Testis (tissue), 3 donors: ENCODE data around the gene TRIP6. TPM values are rescaled to one million over a fixed set of nuclear protein-coding genes. Genes with fewer than 3 reads are reported as not detected.

ENCODE experiments used
- DNase-seq: peaks from one replicate; pipeline ENCODE4 v3.0.0-alpha.2; 2019
- H3K27ac ChIP-seq, 2 donors: fragments of 200-600 bp; sonication (generic); one replicate each; pipeline ENCODE4 v1.5.1; 2019
- H3K27me3 ChIP-seq: fragments of 200-600 bp; sonication (generic); one replicate; pipeline ENCODE4 v1.5.1; 2019
- H3K36me3 ChIP-seq: fragments of 200-600 bp; sonication (generic); one replicate; pipeline ENCODE4 v1.5.1; 2017; ENCODE audit warnings: low read depth; ENCODE audit errors: missing control alignments
- H3K4me1 ChIP-seq: fragments of 200-600 bp; sonication (generic); one replicate; pipeline ENCODE4 v1.5.1; 2019
- H3K4me3 ChIP-seq, 2 donors: fragments of 200-600 bp; sonication (generic); one replicate each; pipeline ENCODE4 v1.5.1; 2017 to 2019
- H3K9me3 ChIP-seq: fragments of 200-600 bp; sonication (generic); one replicate; pipeline ENCODE4 v1.5.1; 2017
- POLR2A ChIP-seq: fragments of 450-650 bp; IDR thresholded peaks from one replicate; pipeline ENCODE4 v1.6.1; 2017; ENCODE audit warnings: antibody characterized with exemption, mild to moderate bottlenecking, moderate library complexity
- WGBS, 2 donors: methylation state at CpG; one replicate each; pipeline ENCODE4 v1.1.5; 2018; 5-methylcytosine and 5-hydroxymethylcytosine counted together
- intact Hi-C: fragments of 100-400 bp; cut with DNase I; formaldehyde crosslinking; loops from one replicate; pipeline ENCODE4 v1.15.1; 2023; ENCODE audit warnings: low total_unique reads
- polyA plus RNA-seq: library from polyadenylated mRNA; stranded (reverse); fragments of 350-450 nt; fragmentation: Illumina TruSeq; extraction: RNeasy Lipid Tissue Mini Kit (QIAGEN cat#74804); gene quantifications from one replicate; pipeline ENCODE4 v1.2.3, GENCODE V29; 2014; ENCODE audit warnings: low read depth, low replicate concordance; ENCODE audit not compliant: insufficient read depth
- total RNA-seq, 2 donors: library from RNA; depleted of rRNA; stranded (reverse); fragments of >200 nt; gene quantifications; one replicate each; pipeline ENCODE4 v1.2.3, GENCODE V29; 2016
- TF ChIP-seq, protein P1 (sequence below), 3 experiments: fragments of 450-650 bp in 2 of 3; fragments of 200-600 bp in 1 of 3; sonication (generic) in 1 of 3; IDR thresholded peaks; one replicate each; pipeline ENCODE4 v1.5.1; 2016 to 2019; ENCODE audit warnings: antibody characterized with exemption in 3 of 3, mild to moderate bottlenecking in 2 of 3, moderate library complexity in 1 of 3

Gene TRIP6
- total and polyA plus RNA-seq, 3 donors from 2014 or later = 46.8 to 99.6 (median 49.8) TPM

DNA sequence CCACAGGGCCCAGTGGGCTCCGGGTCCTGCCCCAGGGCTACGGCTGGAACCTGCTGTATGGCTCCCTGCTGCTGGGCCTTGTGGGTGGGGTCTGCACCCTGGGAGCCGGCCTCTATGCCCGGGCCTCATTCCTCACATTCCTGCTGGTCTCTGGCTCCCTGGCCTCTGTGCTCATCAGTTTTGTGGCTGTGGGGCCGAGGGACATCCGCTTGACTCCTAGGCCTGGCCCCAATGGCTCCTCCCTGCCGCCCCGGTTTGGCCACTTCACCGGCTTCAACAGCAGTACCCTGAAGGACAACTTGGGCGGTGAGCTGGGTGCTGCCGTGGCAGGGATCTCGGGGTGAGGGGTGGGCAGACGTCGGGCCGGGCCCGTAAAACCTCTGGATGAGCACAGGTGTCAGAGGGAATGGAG is 10.3 kb upstream of the TRIP6 start:
- intact Hi-C loops = no loop called here
- WGBS, 2 donors = 90 to 97% methylated on average over 11 to 16 of the region's 16 CpGs
- Histone ChIP-seq H3K4me1 (peaks cover 6% of the 10 kb centered on the region), H3K9me3 (no peaks in the 10 kb centered on the region), H3K36me3 (no peaks in the 10 kb centered on the region), H3K27me3 (no peaks in the 10 kb centered on the region), H3K4me3 (no peak overlapping the region), H3K27ac (no peak overlapping the region)
- TF ChIP-seq, protein P1, sequence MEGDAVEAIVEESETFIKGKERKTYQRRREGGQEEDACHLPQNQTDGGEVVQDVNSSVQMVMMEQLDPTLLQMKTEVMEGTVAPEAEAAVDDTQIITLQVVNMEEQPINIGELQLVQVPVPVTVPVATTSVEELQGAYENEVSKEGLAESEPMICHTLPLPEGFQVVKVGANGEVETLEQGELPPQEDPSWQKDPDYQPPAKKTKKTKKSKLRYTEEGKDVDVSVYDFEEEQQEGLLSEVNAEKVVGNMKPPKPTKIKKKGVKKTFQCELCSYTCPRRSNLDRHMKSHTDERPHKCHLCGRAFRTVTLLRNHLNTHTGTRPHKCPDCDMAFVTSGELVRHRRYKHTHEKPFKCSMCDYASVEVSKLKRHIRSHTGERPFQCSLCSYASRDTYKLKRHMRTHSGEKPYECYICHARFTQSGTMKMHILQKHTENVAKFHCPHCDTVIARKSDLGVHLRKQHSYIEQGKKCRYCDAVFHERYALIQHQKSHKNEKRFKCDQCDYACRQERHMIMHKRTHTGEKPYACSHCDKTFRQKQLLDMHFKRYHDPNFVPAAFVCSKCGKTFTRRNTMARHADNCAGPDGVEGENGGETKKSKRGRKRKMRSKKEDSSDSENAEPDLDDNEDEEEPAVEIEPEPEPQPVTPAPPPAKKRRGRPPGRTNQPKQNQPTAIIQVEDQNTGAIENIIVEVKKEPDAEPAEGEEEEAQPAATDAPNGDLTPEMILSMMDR (IDR thresholded peaks at IDR 0.05) = no peak
- no peak for TF ChIP-seq POLR2A
- no peak for DNase-seq

DNA sequence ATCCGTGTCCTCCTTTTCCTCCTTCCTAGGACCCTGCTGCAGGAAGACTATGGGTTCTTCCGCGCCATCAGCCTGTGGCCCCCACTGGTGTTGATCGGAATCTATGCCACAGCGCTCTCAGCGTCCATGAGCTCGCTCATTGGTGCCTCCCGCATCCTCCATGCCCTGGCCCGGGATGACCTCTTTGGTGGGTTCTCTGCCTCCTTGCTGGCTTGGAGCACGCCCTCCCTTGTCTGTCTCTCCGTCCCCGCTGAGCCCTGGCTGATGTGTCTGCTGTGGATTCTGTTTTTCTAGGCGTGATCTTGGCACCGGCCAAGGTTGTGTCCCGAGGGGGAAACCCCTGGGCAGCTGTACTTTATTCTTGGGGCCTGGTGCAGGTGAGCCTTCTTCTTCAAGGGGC is 7.3 kb upstream of the TRIP6 start:
- no peaks in the 10 kb centered on the region for H3K36me3 ChIP-seq
- intact Hi-C loops = no loop called here
- 82 to 85% methylated on average over 15 of the region's 15 CpGs for WGBS, 2 donors

DNA sequence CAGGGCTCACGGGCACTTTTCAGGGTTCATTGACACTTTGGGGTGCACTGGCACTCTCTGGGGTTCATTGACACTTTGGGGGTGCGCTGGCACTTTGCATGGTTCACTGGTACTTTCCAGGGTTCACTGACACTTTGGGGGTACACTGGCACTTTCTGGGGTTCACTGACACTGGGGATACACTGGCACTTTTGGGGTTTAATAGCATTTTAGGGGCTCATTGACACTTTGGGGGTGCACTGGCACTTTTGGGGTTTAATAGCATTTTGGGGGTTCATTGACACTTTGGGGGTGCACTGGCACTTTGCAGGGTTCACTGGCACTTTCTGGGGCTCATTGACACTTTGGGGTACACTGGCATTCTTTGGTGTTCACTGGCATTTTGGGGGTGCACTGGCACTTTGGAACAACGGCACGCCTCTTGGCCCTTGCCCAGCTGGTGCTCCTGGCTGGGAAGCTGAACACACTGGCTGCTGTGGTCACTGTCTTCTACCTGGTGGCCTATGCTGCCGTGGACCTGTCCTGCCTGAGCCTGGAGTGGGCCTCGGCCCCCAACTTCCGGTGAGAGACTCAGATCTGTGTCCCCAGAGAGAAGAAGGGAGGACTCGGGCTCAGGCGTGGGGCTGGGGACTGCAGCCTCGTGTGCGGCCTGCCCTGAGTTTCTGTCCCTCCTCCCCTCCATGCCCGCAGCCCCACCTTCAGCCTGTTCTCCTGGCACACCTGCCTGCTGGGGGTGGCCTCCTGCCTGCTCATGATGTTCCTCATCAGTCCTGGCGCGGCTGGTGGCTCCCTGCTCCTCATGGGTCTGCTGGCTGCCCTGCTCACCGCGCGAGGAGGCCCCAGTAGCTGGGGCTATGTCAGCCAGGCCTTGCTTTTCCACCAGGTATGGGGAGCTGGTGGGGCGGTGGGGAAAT is 6.2 kb upstream of the TRIP6 start:
- Histone ChIP-seq H3K27ac (no peak overlapping the region), H3K27me3 (no peaks in the 10 kb centered on the region), H3K9me3 (no peaks in the 10 kb centered on the region), H3K4me3 (no peak overlapping the region), H3K36me3 (no peaks in the 10 kb centered on the region), H3K4me1 (peaks cover 8% of the 10 kb centered on the region)
- intact Hi-C loops = no loop called here
- WGBS, 2 donors = 90 to 94% methylated on average over 9 to 18 of the region's 18 CpGs
- no peak for TF ChIP-seq POLR2A
- TF ChIP-seq, protein P1 (IDR thresholded peaks at IDR 0.05) = no peak
- no peak for DNase-seq

More for the DNA sequence above, 7.3 kb upstream of the TRIP6 start:
- H3K4me3 ChIP-seq = no peak overlapping the region
- H3K9me3 ChIP-seq = no peaks in the 10 kb centered on the region
- DNase-seq = no peak
- H3K27ac ChIP-seq = no peak overlapping the region
- H3K27me3 ChIP-seq = no peaks in the 10 kb centered on the region
- peaks cover 3% of the 10 kb centered on the region for H3K4me1 ChIP-seq
- TF ChIP-seq POLR2A = no peak
- TF ChIP-seq, protein P1 (IDR thresholded peaks at IDR 0.05) = no peak

DNA sequence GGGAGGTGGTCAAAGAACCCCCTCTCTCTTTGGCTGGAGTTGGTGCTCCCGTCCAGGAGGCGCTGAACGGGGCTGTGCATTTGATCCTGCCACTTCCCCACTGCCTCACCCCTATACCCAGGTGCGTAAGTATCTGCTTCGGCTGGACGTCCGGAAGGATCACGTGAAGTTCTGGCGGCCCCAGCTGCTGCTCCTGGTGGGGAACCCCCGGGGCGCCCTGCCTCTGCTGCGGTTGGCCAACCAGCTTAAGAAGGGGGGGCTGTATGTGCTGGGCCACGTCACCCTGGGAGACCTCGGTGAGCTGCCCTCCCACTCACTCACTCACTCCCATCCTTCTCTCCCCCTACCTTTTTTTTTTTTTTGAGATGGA is 5.6 kb upstream of the TRIP6 start:
- intact Hi-C loops = no loop called here
- Histone ChIP-seq H3K4me3 (no peak overlapping the region), H3K4me1 (peaks cover 15% of the 10 kb centered on the region), H3K36me3 (no peaks in the 10 kb centered on the region), H3K9me3 (no peaks in the 10 kb centered on the region), H3K27me3 (no peaks in the 10 kb centered on the region), H3K27ac (no peak overlapping the region)
- DNase-seq = no peak
- 82 to 92% methylated on average over 6 to 14 of the region's 14 CpGs for WGBS, 2 donors
- no peak for TF ChIP-seq POLR2A
- TF ChIP-seq, protein P1 (IDR thresholded peaks at IDR 0.05) = no peak
